ENCODE measurements around the gene PRSS2. TPM values are rescaled to one million over a fixed set of nuclear protein-coding genes. Genes with fewer than 3 reads are reported as not detected.

PRSS2 gene
- total and polyA plus RNA-seq, 5 donors, result 0.16 to 4.0 TPM; not detected in 3

DNA sequence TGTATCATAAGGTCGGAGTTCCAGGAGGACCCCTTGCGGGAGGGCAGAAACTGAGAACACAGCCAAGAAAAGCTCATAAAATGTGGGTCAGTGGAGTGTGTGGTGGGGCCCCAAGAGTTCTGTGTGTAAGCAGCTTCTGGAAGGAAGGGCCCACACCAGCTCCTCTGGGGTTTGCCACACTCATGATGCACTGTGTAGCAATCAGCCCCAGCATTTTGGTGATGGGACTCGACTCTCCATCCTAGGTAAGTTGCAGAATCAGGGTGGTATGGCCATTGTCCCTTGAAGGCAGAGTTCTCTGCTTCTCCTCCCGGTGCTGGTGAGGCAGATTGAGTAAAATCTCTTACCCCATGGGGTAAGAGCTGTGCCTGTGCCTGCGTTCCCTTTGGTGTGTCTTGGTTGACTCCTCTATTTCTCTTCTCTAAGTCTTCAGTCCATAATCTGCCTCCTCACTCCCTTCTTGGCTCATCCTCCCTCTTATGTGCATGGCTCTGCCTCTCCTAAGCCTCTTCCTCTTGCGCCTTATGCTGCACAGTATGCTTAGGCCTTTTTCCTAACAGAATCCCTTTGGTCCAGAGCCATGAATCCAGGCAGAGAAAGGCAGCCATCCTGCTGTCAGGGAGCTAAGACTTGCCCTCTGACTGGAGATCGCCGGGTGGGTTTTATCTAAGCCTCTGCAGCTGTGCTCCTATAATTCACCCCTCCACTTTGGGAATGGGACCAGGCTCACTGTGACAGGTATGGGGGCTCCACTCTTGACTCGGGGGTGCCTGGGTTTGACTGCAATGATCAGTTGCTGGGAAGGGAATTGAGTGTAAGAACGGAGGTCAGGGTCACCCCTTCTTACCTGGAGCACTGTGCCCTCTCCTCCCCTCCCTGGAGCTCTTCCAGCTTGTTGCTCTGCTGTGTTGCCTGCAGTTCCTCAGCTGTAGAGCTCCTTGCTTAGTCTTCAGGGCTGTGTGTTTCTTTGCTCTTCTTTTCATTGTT is 17.8 kb downstream of the PRSS2 start:
- intact Hi-C loops (cut with DNase I), result loop anchor here in 2 of 4 donors (5.0 to 10.0 kb wide), 2 partner anchors 114 to 156 kb away; no protein-coding TSS in a partner anchor
- Histone ChIP-seq H3K27me3 (ENCODE audit: control insufficient read depth, insufficient read depth) (no peaks in the 10 kb centered on the region), H3K4me3 (ENCODE audit: low read length) (no peak overlapping the region), H3K4me1 (ENCODE audit: control insufficient read depth, insufficient read depth, low read length) (no peaks in the 10 kb centered on the region), H3K9me3 (ENCODE audit: control insufficient read depth, low read length) (no peaks in the 10 kb centered on the region), H3K27ac (ENCODE audit: low read length) (no peak overlapping the region)
- DNase-seq, result no peak
- ATAC-seq, result no peak
- WGBS, result 75% methylated on average over 10 of the region's 10 CpGs

DNA sequence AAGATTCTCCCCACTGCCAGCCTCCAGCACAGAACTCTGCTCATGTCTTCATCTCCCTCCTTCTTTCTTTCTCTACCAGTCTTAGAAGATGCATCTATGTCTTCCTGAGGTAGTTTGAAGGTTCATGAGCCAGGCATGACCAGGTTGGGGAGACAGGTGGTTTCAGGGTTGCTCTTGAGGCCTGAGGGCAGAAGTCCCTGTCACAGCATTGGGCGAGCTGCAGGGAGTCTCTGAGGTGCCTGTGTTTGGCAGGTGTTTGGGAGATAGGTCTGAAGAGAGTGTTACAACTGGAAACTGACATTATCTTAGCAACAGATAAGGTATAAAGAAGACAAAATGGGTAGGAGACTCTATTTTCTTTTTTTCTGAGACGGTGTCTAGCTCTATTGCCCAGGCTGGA is 18.7 kb downstream of the PRSS2 start:
- Histone ChIP-seq H3K27ac (ENCODE audit: low read length) (no peak overlapping the region), H3K4me3 (ENCODE audit: low read length) (no peak overlapping the region), H3K27me3 (ENCODE audit: control insufficient read depth, insufficient read depth) (no peaks in the 10 kb centered on the region), H3K9me3 (ENCODE audit: control insufficient read depth, low read length) (no peaks in the 10 kb centered on the region), H3K4me1 (ENCODE audit: control insufficient read depth, insufficient read depth, low read length) (no peaks in the 10 kb centered on the region)
- ATAC-seq (no peak), DNase-seq (no peak)
- 74% methylated on average over 2 of the region's 2 CpGs for WGBS
- intact Hi-C loops (cut with DNase I), result loop anchor here in 2 of 4 donors (5.0 to 10.0 kb wide), 2 partner anchors 115 to 157 kb away; no protein-coding TSS in a partner anchor

GRCh38 chr7:142790056-142790455 is 19.3 kb downstream of the PRSS2 start:
- DNase-seq (no peak), ATAC-seq (no peak)
- 66% methylated on average over 3 of the region's 3 CpGs for WGBS
- intact Hi-C loops (cut with DNase I), result no loop called here
- Histone ChIP-seq H3K27ac (ENCODE audit: low read length) (no peak overlapping the region), H3K4me3 (ENCODE audit: low read length) (no peak overlapping the region), H3K27me3 (ENCODE audit: control insufficient read depth, insufficient read depth) (no peaks in the 10 kb centered on the region), H3K9me3 (ENCODE audit: control insufficient read depth, low read length) (no peaks in the 10 kb centered on the region), H3K4me1 (ENCODE audit: control insufficient read depth, insufficient read depth, low read length) (no peaks in the 10 kb centered on the region)

DNA sequence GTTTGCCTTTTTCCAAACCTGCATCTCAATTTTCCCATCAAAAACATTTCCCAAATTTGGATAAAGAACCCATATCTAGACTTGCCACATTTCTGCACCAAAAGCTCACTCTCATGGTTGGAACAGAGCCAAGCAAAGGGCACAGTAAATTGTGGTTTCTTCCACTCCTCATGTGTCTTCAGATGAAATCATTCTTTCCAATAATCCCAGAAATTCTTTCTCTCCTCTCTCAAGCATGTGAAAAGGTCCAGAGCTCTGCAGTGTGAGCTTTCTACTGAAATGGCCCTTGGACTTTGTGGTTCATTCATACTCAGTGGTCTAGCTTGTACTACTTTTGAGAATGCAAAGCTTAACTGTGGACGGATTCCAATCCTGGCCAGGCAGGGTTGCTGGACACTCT is 19.8 kb downstream of the PRSS2 start:
- H3K4me1 ChIP-seq (ENCODE audit: control insufficient read depth, insufficient read depth, low read length), result no peaks in the 10 kb centered on the region
- H3K27me3 ChIP-seq (ENCODE audit: control insufficient read depth, insufficient read depth), result no peaks in the 10 kb centered on the region
- no peaks in the 10 kb centered on the region for H3K9me3 ChIP-seq (ENCODE audit: control insufficient read depth, low read length)
- ATAC-seq, result no peak
- H3K4me3 ChIP-seq (ENCODE audit: low read length), result no peak overlapping the region
- no peak overlapping the region for H3K27ac ChIP-seq (ENCODE audit: low read length)
- intact Hi-C loops (cut with DNase I), result no loop called here
- DNase-seq, result no peak
- 78% methylated on average over 1 of the region's 1 CpG for WGBS

GRCh38 chr7:142791502-142791901 is 20.7 kb downstream of the PRSS2 start:
- ATAC-seq, result no peak
- Histone ChIP-seq H3K27ac (ENCODE audit: low read length) (no peak overlapping the region), H3K4me1 (ENCODE audit: control insufficient read depth, insufficient read depth, low read length) (no peaks in the 10 kb centered on the region), H3K9me3 (ENCODE audit: control insufficient read depth, low read length) (no peaks in the 10 kb centered on the region), H3K27me3 (ENCODE audit: control insufficient read depth, insufficient read depth) (no peaks in the 10 kb centered on the region), H3K4me3 (ENCODE audit: low read length) (no peak overlapping the region)
- DNase-seq, result no peak
- intact Hi-C loops (cut with DNase I), result no loop called here
- 78% methylated on average over 7 of the region's 7 CpGs for WGBS

GRCh38 chr7:142792129-142792528 is 21.4 kb downstream of the PRSS2 start:
- H3K27me3 ChIP-seq (ENCODE audit: control insufficient read depth, insufficient read depth), result no peaks in the 10 kb centered on the region
- peaks cover 1% of the 10 kb centered on the region for H3K4me1 ChIP-seq (ENCODE audit: control insufficient read depth, insufficient read depth, low read length)
- H3K27ac ChIP-seq (ENCODE audit: low read length), result no peak overlapping the region
- intact Hi-C loops (cut with DNase I), result no loop called here
- ATAC-seq, result no peak
- H3K4me3 ChIP-seq (ENCODE audit: low read length), result no peak overlapping the region
- 94% methylated on average over 1 of the region's 1 CpG for WGBS
- no peaks in the 10 kb centered on the region for H3K9me3 ChIP-seq (ENCODE audit: control insufficient read depth, low read length)
- no peak for DNase-seq

DNA sequence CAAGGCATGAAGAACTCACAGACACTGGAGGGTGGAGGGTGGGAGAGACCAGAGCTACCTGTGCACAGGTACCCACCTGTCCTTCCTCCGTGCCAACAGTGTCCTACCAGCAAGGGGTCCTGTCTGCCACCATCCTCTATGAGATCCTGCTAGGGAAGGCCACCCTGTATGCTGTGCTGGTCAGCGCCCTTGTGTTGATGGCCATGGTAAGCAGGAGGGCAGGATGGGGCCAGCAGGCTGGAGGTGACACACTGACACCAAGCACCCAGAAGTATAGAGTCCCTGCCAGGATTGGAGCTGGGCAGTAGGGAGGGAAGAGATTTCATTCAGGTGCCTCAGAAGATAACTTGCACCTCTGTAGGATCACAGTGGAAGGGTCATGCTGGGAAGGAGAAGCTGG is 21.8 kb downstream of the PRSS2 start:
- no peak for DNase-seq
- H3K4me1 ChIP-seq (ENCODE audit: control insufficient read depth, insufficient read depth, low read length), result peaks cover 3% of the 10 kb centered on the region
- ATAC-seq, result no peak
- WGBS, result 84% methylated on average over 2 of the region's 2 CpGs
- H3K27ac ChIP-seq (ENCODE audit: low read length), result no peak overlapping the region
- no peak overlapping the region for H3K4me3 ChIP-seq (ENCODE audit: low read length)
- intact Hi-C loops (cut with DNase I), result no loop called here
- no peaks in the 10 kb centered on the region for H3K27me3 ChIP-seq (ENCODE audit: control insufficient read depth, insufficient read depth)
- no peaks in the 10 kb centered on the region for H3K9me3 ChIP-seq (ENCODE audit: control insufficient read depth, low read length)

- no peak overlapping the region for H3K27ac ChIP-seq (ENCODE audit: low read length)
- no peak overlapping the region for H3K4me3 ChIP-seq (ENCODE audit: low read length)
- ATAC-seq, result no peak
- peaks cover 3% of the 10 kb centered on the region for H3K4me1 ChIP-seq (ENCODE audit: control insufficient read depth, insufficient read depth, low read length)
- no peaks in the 10 kb centered on the region for H3K27me3 ChIP-seq (ENCODE audit: control insufficient read depth, insufficient read depth)
- WGBS, result 68% methylated on average over 5 of the region's 5 CpGs
- no peaks in the 10 kb centered on the region for H3K9me3 ChIP-seq (ENCODE audit: control insufficient read depth, low read length)
- intact Hi-C loops (cut with DNase I), result no loop called here
- no peak for DNase-seq
Measured at GRCh38 chr7:142793156-142793555, 22.4 kb downstream of the PRSS2 start.

- H3K27me3 ChIP-seq (ENCODE audit: control insufficient read depth, insufficient read depth), result no peaks in the 10 kb centered on the region
- WGBS, result 37% methylated on average over 5 of the region's 5 CpGs
- DNase-seq, result no peak
- intact Hi-C loops (cut with DNase I), result no loop called here
- no peak for ATAC-seq
- H3K4me1 ChIP-seq (ENCODE audit: control insufficient read depth, insufficient read depth, low read length), result peaks cover 3% of the 10 kb centered on the region
- H3K27ac ChIP-seq (ENCODE audit: low read length), result no peak overlapping the region
- H3K9me3 ChIP-seq (ENCODE audit: control insufficient read depth, low read length), result no peaks in the 10 kb centered on the region
- H3K4me3 ChIP-seq (ENCODE audit: low read length), result no peak overlapping the region
Measured at GRCh38 chr7:142795339-142795863, 24.6 kb downstream of the PRSS2 start.

- intact Hi-C loops (cut with DNase I), result no loop called here
- H3K4me1 ChIP-seq (ENCODE audit: control insufficient read depth, insufficient read depth, low read length), result peaks cover 3% of the 10 kb centered on the region
- DNase-seq, result no peak
- no peaks in the 10 kb centered on the region for H3K9me3 ChIP-seq (ENCODE audit: control insufficient read depth, low read length)
- H3K27me3 ChIP-seq (ENCODE audit: control insufficient read depth, insufficient read depth), result no peaks in the 10 kb centered on the region
- no peak overlapping the region for H3K4me3 ChIP-seq (ENCODE audit: low read length)
- no peak for ATAC-seq
- no peak overlapping the region for H3K27ac ChIP-seq (ENCODE audit: low read length)
- 29% methylated on average over 9 of the region's 9 CpGs for WGBS
Measured at GRCh38 chr7:142796001-142796500, 25.3 kb downstream of the PRSS2 start.
